ENCODE results near the gene ELF1.

ELF1 gene

GRCh38 chr13:41019011-41019487 lies at the start of gene ELF1:
ELF1 (minus strand) TSS chr13:41019316; CDS start chr13:40982054, 37,262 bp downstream.
- peak; percentile 60 for DNase-seq (ENCODE audit: low spot score)

- no peak for DNase-seq (ENCODE audit: low spot score)
Measured at GRCh38 chr13:41065078-41065477, 46.0 kb upstream of the ELF1 start.

- no peak for DNase-seq (ENCODE audit: low spot score)
Measured at GRCh38 chr13:41064493-41064892, 45.4 kb upstream of the ELF1 start.

- DNase-seq (ENCODE audit: low spot score) = no peak
Measured at GRCh38 chr13:41061914-41062837, 43.1 kb upstream of the ELF1 start.

GRCh38 chr13:41061075-41061913 lies 42.2 kb upstream of the ELF1 start, which contains the start of gene WBP4:
WBP4 (plus strand) TSS chr13:41061509; CDS start chr13:41061674, 165 bp downstream.
- peak; percentile 95 for DNase-seq (ENCODE audit: low spot score)

GRCh38 chr13:41060724-41061074 lies 41.6 kb upstream of the ELF1 start:
- peak; percentile 90 for DNase-seq (ENCODE audit: low spot score)

GRCh38 chr13:41060082-41060723 lies 41.1 kb upstream of the ELF1 start:
- DNase-seq (ENCODE audit: low spot score) = peak; percentile 92

- peak; percentile 31 for DNase-seq (ENCODE audit: low spot score)
Measured at GRCh38 chr13:41059456-41060081, 40.5 kb upstream of the ELF1 start.

GRCh38 chr13:41058295-41059070 lies 39.4 kb upstream of the ELF1 start:
- no peak for DNase-seq (ENCODE audit: low spot score)

GRCh38 chr13:41056826-41057711 lies 38.0 kb upstream of the ELF1 start:
- no peak for DNase-seq (ENCODE audit: low spot score)

- DNase-seq (ENCODE audit: low spot score) = no peak
Measured at GRCh38 chr13:41056194-41056593, 37.1 kb upstream of the ELF1 start.

- no peak for DNase-seq (ENCODE audit: low spot score)
Measured at GRCh38 chr13:41054919-41055619, 36.0 kb upstream of the ELF1 start.

GRCh38 chr13:41054212-41054877 lies 35.2 kb upstream of the ELF1 start:
- DNase-seq (ENCODE audit: low spot score) = peak; percentile 40

- DNase-seq (ENCODE audit: low spot score) = no peak
Measured at GRCh38 chr13:41053384-41053826, 34.3 kb upstream of the ELF1 start.

GRCh38 chr13:41052441-41052840 lies 33.3 kb upstream of the ELF1 start:
- DNase-seq (ENCODE audit: low spot score) = no peak

GRCh38 chr13:41049480-41050440 lies 30.6 kb upstream of the ELF1 start:
- DNase-seq (ENCODE audit: low spot score) = no peak

GRCh38 chr13:41048640-41049039 lies 29.5 kb upstream of the ELF1 start:
- DNase-seq (ENCODE audit: low spot score) = no peak

All from Ammon's horn (tissue), 1 donor.